WTC11 (cell line): ENCODE data around the gene ARHGAP15. TPM values are rescaled to one million over a fixed set of nuclear protein-coding genes. Genes with fewer than 3 reads are reported as not detected.
A peak's percentile ranks its signal among the peaks of the same experiment; 100 is the strongest.

Experiments used
- ATAC-seq: fragments of 200-7000 bp; cut with Tn5 transposase; 2 replicates; pipeline ENCODE4 v1.10.0; 2021; ENCODE audit warnings: mild to moderate bottlenecking, moderate library complexity
- CTCF ChIA-PET: fragments of 300-600 bp; sonication (Branson Sonifier 250); formaldehyde crosslinking; loops from one replicate; lab custom pipeline; 2021; ENCODE audit warnings: antibody characterized with exemption; lab: Charles Lee
- POLR2A ChIA-PET: fragments of 350-600 bp; sonication (Branson Sonifier 250); formaldehyde crosslinking; loops from one replicate; lab custom pipeline; 2021; ENCODE audit warnings: antibody characterized with exemption; lab: Charles Lee
- DNase-seq: peaks from one replicate; pipeline ENCODE4 v3.0.0; 2021; ENCODE audit warnings: low spot score
- H3K27ac Mint-ChIP-seq: 2 replicates; pipeline ENCODE4 v1.8.0; 2021; ENCODE audit warnings: mixed read lengths
- H3K27me3 Mint-ChIP-seq: 2 replicates; pipeline ENCODE4 v1.8.0; 2021; ENCODE audit warnings: low read depth, mild to moderate bottlenecking, moderate library complexity, mixed read lengths
- H3K36me3 Mint-ChIP-seq: 2 replicates; pipeline ENCODE4 v1.8.0; 2021; ENCODE audit warnings: mixed read lengths
- H3K4me1 Mint-ChIP-seq: 2 replicates; pipeline ENCODE4 v1.8.0; 2022; ENCODE audit warnings: mixed read lengths
- H3K4me3 Mint-ChIP-seq: 2 replicates; pipeline ENCODE4 v1.8.0; 2021; ENCODE audit warnings: mild to moderate bottlenecking, moderate library complexity, mixed read lengths
- H3K9me3 Mint-ChIP-seq: 2 replicates; pipeline ENCODE4 v1.8.0; 2021; ENCODE audit warnings: mixed read lengths
- CREB1 ChIP-seq: sonication (generic); formaldehyde crosslinking; IDR thresholded peaks from 2 replicates; pipeline ENCODE4 v1.8.0; 2023; ENCODE audit warnings: mild to moderate bottlenecking, missing genetic modification reagents
- ELF4 ChIP-seq: sonication (generic); formaldehyde crosslinking; IDR thresholded peaks from 2 replicates; pipeline ENCODE4 v1.8.1; 2022; ENCODE audit warnings: low read depth, mild to moderate bottlenecking, moderate library complexity, missing genetic modification reagents
- FOXK1 ChIP-seq: sonication (generic); formaldehyde crosslinking; IDR thresholded peaks from 2 replicates; pipeline ENCODE4 v1.8.0; 2022; ENCODE audit warnings: mild to moderate bottlenecking, moderate library complexity, missing genetic modification reagents
- GABPB1 ChIP-seq: sonication (generic); formaldehyde crosslinking; IDR thresholded peaks from 2 replicates; pipeline ENCODE4 v1.8.1; 2023; ENCODE audit warnings: mild to moderate bottlenecking, missing genetic modification reagents
- GRHL2 ChIP-seq: fragments of 250-450 bp; sonication (Bioruptor Pico); IDR thresholded peaks from 2 replicates; pipeline ENCODE4 v1.8.0; 2022; ENCODE audit warnings: mild to moderate bottlenecking, moderate library complexity; ENCODE audit not compliant: insufficient replicate concordance, severe bottlenecking
- GTF2I ChIP-seq: fragments of 250-450 bp; sonication (Bioruptor Pico); conservative IDR thresholded peaks from 2 replicates; pipeline ENCODE4 v1.4.0; 2021; ENCODE audit warnings: mild to moderate bottlenecking
- HMGA2 ChIP-seq: fragments of 250-450 bp; sonication (Bioruptor Pico); IDR thresholded peaks from 2 replicates; pipeline ENCODE4 v1.4.0; 2021; ENCODE audit warnings: mild to moderate bottlenecking, moderate library complexity
- IRF2 ChIP-seq: sonication (generic); formaldehyde crosslinking; IDR thresholded peaks from 2 replicates; pipeline ENCODE4 v1.8.0; 2022; ENCODE audit warnings: low read depth, missing genetic modification reagents, borderline replicate concordance
- KAT7 ChIP-seq: sonication (generic); formaldehyde crosslinking; IDR thresholded peaks from 2 replicates; pipeline ENCODE4 v1.8.1; 2023; ENCODE audit warnings: missing genetic modification reagents, mild to moderate bottlenecking, borderline replicate concordance
- NFATC4 ChIP-seq: fragments of 250-450 bp; sonication (Bioruptor Pico); IDR thresholded peaks from 2 replicates; pipeline ENCODE4 v1.9.0; 2021; ENCODE audit warnings: mild to moderate bottlenecking
- NR2C2 ChIP-seq: sonication (generic); formaldehyde crosslinking; IDR thresholded peaks from 2 replicates; pipeline ENCODE4 v1.8.0; 2022; ENCODE audit warnings: mild to moderate bottlenecking, missing genetic modification reagents
- SMAD4 ChIP-seq: sonication (generic); formaldehyde crosslinking; IDR thresholded peaks from 2 replicates; pipeline ENCODE4 v1.8.0; 2022; ENCODE audit warnings: mild to moderate bottlenecking, missing genetic modification reagents
- TP53 ChIP-seq: sonication (generic); formaldehyde crosslinking; IDR thresholded peaks from 2 replicates; pipeline ENCODE4 v1.8.1; 2023; ENCODE audit warnings: mild to moderate bottlenecking, missing genetic modification reagents
- total RNA-seq: library from RNA; stranded (reverse); gene quantifications from 3 replicates; pipeline ENCODE4 v1.2.3, GENCODE V29; 2021
- TF ChIP-seq, protein P1 (sequence below): sonication (generic); formaldehyde crosslinking; IDR thresholded peaks from 2 replicates; pipeline ENCODE4 v1.8.1; 2022; ENCODE audit warnings: low read depth, mild to moderate bottlenecking, moderate library complexity, missing genetic modification reagents, borderline replicate concordance
- TF ChIP-seq, protein P2 (sequence below): sonication (generic); formaldehyde crosslinking; IDR thresholded peaks from 2 replicates; pipeline ENCODE4 v1.8.0; 2022; ENCODE audit warnings: mild to moderate bottlenecking, missing genetic modification reagents
- TF ChIP-seq, protein P3 (sequence below): sonication (generic); formaldehyde crosslinking; IDR thresholded peaks from 2 replicates; pipeline ENCODE4 v1.8.1; 2023; ENCODE audit warnings: mild to moderate bottlenecking, missing genetic modification reagents
- TF ChIP-seq, protein P4 (sequence below): fragments of 250-450 bp; sonication (Bioruptor Pico); IDR thresholded peaks from 2 replicates; pipeline ENCODE4 v2.1.2; 2022; ENCODE audit warnings: mild to moderate bottlenecking, moderate library complexity
- TF ChIP-seq, protein P5 (sequence below): sonication (generic); formaldehyde crosslinking; IDR thresholded peaks from 2 replicates; pipeline ENCODE4 v1.8.1; 2022; ENCODE audit warnings: low read depth, missing genetic modification reagents, borderline replicate concordance
- TF ChIP-seq, protein P6 (sequence below): sonication (generic); formaldehyde crosslinking; IDR thresholded peaks from 2 replicates; pipeline ENCODE4 v1.8.1; 2022; ENCODE audit warnings: mild to moderate bottlenecking, missing genetic modification reagents, moderate library complexity, borderline replicate concordance
- TF ChIP-seq, protein P7 (sequence below): fragments of 250-450 bp; sonication (Bioruptor Pico); IDR thresholded peaks from 2 replicates; pipeline ENCODE4 v1.9.0; 2021; ENCODE audit warnings: moderate library complexity, mild to moderate bottlenecking, inconsistent platforms, borderline replicate concordance
- TF ChIP-seq, protein P8 (sequence below): sonication (generic); formaldehyde crosslinking; IDR thresholded peaks from 2 replicates; pipeline ENCODE4 v1.8.0; 2022; ENCODE audit warnings: mild to moderate bottlenecking, missing genetic modification reagents

The ARHGAP15 gene
- total RNA-seq, 1 experiment from 2014 or later: 0.28 TPM

DNA sequence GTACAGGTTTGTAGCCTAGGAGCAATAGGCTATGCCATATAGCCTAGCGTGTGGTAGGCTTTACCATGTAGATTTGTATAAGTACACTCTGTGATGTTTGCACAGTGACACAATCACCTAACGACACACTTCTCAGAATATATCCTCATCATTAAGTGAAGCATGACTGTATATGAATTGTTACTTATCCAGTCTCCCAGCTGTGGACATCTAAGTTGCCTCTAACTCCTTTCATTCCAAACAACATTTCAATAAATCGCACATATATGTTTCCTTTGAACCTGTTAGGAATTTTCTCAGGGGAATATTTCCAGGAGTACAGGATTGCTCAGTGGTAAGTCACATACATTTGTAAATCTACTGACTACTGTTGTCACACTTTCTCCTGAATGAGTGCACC, 90.0 kb downstream of the ARHGAP15 start (continued):
- TF ChIP-seq, protein P1, sequence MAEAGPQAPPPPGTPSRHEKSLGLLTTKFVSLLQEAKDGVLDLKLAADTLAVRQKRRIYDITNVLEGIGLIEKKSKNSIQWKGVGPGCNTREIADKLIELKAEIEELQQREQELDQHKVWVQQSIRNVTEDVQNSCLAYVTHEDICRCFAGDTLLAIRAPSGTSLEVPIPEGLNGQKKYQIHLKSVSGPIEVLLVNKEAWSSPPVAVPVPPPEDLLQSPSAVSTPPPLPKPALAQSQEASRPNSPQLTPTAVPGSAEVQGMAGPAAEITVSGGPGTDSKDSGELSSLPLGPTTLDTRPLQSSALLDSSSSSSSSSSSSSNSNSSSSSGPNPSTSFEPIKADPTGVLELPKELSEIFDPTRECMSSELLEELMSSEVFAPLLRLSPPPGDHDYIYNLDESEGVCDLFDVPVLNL (CRISPR knock-in tag): no peak
- TF ChIP-seq, protein P2, sequence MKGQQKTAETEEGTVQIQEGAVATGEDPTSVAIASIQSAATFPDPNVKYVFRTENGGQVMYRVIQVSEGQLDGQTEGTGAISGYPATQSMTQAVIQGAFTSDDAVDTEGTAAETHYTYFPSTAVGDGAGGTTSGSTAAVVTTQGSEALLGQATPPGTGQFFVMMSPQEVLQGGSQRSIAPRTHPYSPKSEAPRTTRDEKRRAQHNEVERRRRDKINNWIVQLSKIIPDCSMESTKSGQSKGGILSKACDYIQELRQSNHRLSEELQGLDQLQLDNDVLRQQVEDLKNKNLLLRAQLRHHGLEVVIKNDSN (CRISPR knock-in tag): no peak
- TF ChIP-seq, protein P3, sequence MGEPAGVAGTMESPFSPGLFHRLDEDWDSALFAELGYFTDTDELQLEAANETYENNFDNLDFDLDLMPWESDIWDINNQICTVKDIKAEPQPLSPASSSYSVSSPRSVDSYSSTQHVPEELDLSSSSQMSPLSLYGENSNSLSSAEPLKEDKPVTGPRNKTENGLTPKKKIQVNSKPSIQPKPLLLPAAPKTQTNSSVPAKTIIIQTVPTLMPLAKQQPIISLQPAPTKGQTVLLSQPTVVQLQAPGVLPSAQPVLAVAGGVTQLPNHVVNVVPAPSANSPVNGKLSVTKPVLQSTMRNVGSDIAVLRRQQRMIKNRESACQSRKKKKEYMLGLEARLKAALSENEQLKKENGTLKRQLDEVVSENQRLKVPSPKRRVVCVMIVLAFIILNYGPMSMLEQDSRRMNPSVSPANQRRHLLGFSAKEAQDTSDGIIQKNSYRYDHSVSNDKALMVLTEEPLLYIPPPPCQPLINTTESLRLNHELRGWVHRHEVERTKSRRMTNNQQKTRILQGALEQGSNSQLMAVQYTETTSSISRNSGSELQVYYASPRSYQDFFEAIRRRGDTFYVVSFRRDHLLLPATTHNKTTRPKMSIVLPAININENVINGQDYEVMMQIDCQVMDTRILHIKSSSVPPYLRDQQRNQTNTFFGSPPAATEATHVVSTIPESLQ (CRISPR knock-in tag): no peak
- no peak for TF ChIP-seq GABPB1
- TF ChIP-seq, protein P4, sequence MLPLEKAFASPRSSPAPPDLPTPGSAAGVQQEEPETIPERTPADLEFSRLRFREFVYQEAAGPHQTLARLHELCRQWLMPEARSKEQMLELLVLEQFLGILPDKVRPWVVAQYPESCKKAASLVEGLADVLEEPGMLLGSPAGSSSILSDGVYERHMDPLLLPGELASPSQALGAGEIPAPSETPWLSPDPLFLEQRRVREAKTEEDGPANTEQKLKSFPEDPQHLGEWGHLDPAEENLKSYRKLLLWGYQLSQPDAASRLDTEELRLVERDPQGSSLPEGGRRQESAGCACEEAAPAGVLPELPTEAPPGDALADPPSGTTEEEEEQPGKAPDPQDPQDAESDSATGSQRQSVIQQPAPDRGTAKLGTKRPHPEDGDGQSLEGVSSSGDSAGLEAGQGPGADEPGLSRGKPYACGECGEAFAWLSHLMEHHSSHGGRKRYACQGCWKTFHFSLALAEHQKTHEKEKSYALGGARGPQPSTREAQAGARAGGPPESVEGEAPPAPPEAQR (CRISPR knock-in tag): no peak
- no peak for TF ChIP-seq CREB1 (CRISPR knock-in tag)
- TF ChIP-seq IRF2 (CRISPR knock-in tag): no peak
- TF ChIP-seq, protein P5, sequence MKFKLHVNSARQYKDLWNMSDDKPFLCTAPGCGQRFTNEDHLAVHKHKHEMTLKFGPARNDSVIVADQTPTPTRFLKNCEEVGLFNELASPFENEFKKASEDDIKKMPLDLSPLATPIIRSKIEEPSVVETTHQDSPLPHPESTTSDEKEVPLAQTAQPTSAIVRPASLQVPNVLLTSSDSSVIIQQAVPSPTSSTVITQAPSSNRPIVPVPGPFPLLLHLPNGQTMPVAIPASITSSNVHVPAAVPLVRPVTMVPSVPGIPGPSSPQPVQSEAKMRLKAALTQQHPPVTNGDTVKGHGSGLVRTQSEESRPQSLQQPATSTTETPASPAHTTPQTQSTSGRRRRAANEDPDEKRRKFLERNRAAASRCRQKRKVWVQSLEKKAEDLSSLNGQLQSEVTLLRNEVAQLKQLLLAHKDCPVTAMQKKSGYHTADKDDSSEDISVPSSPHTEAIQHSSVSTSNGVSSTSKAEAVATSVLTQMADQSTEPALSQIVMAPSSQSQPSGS (CRISPR knock-in tag): no peak
- no peak for TF ChIP-seq HMGA2 (CRISPR knock-in tag)
- no peak for TF ChIP-seq NFATC4

DNA sequence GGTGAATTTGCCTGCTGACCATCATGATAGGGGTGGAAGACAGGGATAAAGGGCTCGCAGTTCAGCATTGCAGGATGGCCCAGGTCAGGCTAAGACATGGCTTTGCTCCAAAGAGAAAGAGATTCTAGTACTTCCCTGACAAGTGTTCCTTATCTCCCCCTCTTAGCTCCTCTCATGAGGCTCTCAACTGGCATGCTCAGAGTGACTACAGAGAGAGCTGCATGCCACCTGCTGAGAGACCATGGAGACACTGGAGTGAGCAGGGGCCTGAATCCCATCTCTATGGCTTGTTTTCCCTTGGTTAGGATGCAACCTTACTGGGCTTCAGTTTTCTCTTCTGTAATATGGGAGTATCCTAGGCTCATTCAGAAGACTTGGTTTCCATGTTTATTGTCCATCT, 94.3 kb downstream of the ARHGAP15 start:
- CTCF ChIA-PET: interaction anchor here (1.4 to 1.8 kb wide), 3 partner anchors 36 to 189 kb away, joined by 3 to 7 read pairs (median 6); no protein-coding TSS in a partner anchor
- no peak for DNase-seq
- Mint-ChIP-seq H3K36me3 (no peaks in the 10 kb centered on the region), H3K4me1 (0 out of 2 replicates have a peak, but pooled peaks cover 3% of the 10 kb centered on the region), H3K27me3 (no peaks in the 10 kb centered on the region), H3K9me3 (no peaks in the 10 kb centered on the region), H3K27ac (no peak overlapping the region), H3K4me3 (no peak overlapping the region)
- ATAC-seq: peak; percentile 58
- POLR2A ChIA-PET: no interaction called here
- no peak for TF ChIP-seq KAT7
- TF ChIP-seq, protein P5 (CRISPR knock-in tag): no peak
- no peak for TF ChIP-seq NR2C2 (CRISPR knock-in tag)
- TF ChIP-seq TP53 (CRISPR knock-in tag): no peak
- no peak for TF ChIP-seq ELF4 (CRISPR knock-in tag)
- no peak for TF ChIP-seq GTF2I (CRISPR knock-in tag)
- TF ChIP-seq, protein P6, sequence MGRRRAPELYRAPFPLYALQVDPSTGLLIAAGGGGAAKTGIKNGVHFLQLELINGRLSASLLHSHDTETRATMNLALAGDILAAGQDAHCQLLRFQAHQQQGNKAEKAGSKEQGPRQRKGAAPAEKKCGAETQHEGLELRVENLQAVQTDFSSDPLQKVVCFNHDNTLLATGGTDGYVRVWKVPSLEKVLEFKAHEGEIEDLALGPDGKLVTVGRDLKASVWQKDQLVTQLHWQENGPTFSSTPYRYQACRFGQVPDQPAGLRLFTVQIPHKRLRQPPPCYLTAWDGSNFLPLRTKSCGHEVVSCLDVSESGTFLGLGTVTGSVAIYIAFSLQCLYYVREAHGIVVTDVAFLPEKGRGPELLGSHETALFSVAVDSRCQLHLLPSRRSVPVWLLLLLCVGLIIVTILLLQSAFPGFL (CRISPR knock-in tag): no peak
- TF ChIP-seq HMGA2 (CRISPR knock-in tag): no peak
- no peak for TF ChIP-seq FOXK1
- TF ChIP-seq, protein P7, sequence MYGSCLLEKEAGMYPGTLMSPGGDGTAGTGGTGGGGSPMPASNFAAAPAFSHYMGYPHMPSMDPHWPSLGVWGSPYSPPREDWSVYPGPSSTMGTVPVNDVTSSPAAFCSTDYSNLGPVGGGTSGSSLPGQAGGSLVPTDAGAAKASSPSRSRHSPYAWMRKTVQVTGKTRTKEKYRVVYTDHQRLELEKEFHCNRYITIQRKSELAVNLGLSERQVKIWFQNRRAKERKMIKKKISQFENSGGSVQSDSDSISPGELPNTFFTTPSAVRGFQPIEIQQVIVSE (CRISPR knock-in tag): no peak
- TF ChIP-seq, protein P8, sequence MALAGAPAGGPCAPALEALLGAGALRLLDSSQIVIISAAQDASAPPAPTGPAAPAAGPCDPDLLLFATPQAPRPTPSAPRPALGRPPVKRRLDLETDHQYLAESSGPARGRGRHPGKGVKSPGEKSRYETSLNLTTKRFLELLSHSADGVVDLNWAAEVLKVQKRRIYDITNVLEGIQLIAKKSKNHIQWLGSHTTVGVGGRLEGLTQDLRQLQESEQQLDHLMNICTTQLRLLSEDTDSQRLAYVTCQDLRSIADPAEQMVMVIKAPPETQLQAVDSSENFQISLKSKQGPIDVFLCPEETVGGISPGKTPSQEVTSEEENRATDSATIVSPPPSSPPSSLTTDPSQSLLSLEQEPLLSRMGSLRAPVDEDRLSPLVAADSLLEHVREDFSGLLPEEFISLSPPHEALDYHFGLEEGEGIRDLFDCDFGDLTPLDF (CRISPR knock-in tag): no peak
- TF ChIP-seq GRHL2 (CRISPR knock-in tag): no peak
- no peak for TF ChIP-seq SMAD4
